SK-N-MC (cell line): ENCODE measurements around the gene MTREX.

Experiments used
- EZH2 ChIP-seq: fragments of 200-600 bp; sonication (generic); IDR thresholded peaks from one replicate; pipeline ENCODE4 v1.6.1; 2017; ENCODE audit warnings: antibody characterized with exemption
- POLR2AphosphoS5 ChIP-seq: IDR thresholded peaks from 2 replicates; pipeline ENCODE4 v1.6.1; 2012; ENCODE audit warnings: mild to moderate bottlenecking, low read depth, low read length, borderline replicate concordance

DNA sequence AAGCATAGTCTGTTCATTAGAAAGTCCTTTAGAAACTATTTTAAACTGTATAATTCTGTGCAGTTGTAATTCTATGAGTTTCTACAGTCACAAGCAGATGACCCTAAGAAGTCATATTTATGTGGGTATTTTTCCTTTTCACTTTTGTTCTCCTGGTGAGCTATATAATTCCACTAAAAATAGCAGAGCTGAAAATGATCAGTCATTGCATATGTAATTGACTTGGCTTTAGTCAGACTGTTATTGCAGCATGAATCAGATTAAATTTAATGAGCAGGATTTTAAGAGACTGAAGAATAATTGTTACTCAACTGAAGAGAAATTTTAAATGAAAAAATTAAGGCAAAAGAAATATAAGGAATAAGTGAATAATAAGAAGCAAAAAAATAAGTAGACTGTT is 108.5 kb downstream of the MTREX start:
- no peak for TF ChIP-seq EZH2
- TF ChIP-seq POLR2AphosphoS5, result no peak
